WTC11 (cell line): ENCODE data around the gene SLC11A1. TPM values are rescaled to one million over a fixed set of nuclear protein-coding genes. Genes with fewer than 3 reads are reported as not detected.

ENCODE experiments used
- ATAC-seq: fragments of 200-7000 bp; cut with Tn5 transposase; 2 replicates; pipeline ENCODE4 v1.10.0; 2021; ENCODE audit warnings: mild to moderate bottlenecking, moderate library complexity
- CTCF ChIA-PET: fragments of 300-600 bp; sonication (Branson Sonifier 250); formaldehyde crosslinking; loops from one replicate; lab custom pipeline; 2021; ENCODE audit warnings: antibody characterized with exemption; lab: Charles Lee
- POLR2A ChIA-PET: fragments of 350-600 bp; sonication (Branson Sonifier 250); formaldehyde crosslinking; loops from one replicate; lab custom pipeline; 2021; ENCODE audit warnings: antibody characterized with exemption; lab: Charles Lee
- DNase-seq: peaks from one replicate; pipeline ENCODE4 v3.0.0; 2021; ENCODE audit warnings: low spot score
- H3K27ac Mint-ChIP-seq: 2 replicates; pipeline ENCODE4 v1.8.0; 2021; ENCODE audit warnings: mixed read lengths
- H3K27me3 Mint-ChIP-seq: 2 replicates; pipeline ENCODE4 v1.8.0; 2021; ENCODE audit warnings: low read depth, mild to moderate bottlenecking, moderate library complexity, mixed read lengths
- H3K36me3 Mint-ChIP-seq: 2 replicates; pipeline ENCODE4 v1.8.0; 2021; ENCODE audit warnings: mixed read lengths
- H3K4me1 Mint-ChIP-seq: 2 replicates; pipeline ENCODE4 v1.8.0; 2022; ENCODE audit warnings: mixed read lengths
- H3K4me3 Mint-ChIP-seq: 2 replicates; pipeline ENCODE4 v1.8.0; 2021; ENCODE audit warnings: mild to moderate bottlenecking, moderate library complexity, mixed read lengths
- H3K9me3 Mint-ChIP-seq: 2 replicates; pipeline ENCODE4 v1.8.0; 2021; ENCODE audit warnings: mixed read lengths
- CDX4 ChIP-seq: fragments of 250-450 bp; sonication (Bioruptor Pico); IDR thresholded peaks from 2 replicates; pipeline ENCODE4 v1.9.0; 2021; ENCODE audit warnings: moderate library complexity, mild to moderate bottlenecking, inconsistent platforms, borderline replicate concordance
- CREM ChIP-seq: sonication (generic); formaldehyde crosslinking; IDR thresholded peaks from 2 replicates; pipeline ENCODE4 v1.8.1; 2022; ENCODE audit warnings: mild to moderate bottlenecking, missing genetic modification reagents, moderate library complexity
- E2F5 ChIP-seq: sonication (generic); formaldehyde crosslinking; IDR thresholded peaks from 2 replicates; pipeline ENCODE4 v1.8.1; 2022; ENCODE audit warnings: mild to moderate bottlenecking, moderate library complexity, missing genetic modification reagents
- ESRRA ChIP-seq: sonication (generic); formaldehyde crosslinking; IDR thresholded peaks from 2 replicates; pipeline ENCODE4 v1.8.1; 2022; ENCODE audit warnings: mild to moderate bottlenecking, missing genetic modification reagents, borderline replicate concordance
- HMGXB4 ChIP-seq: sonication (generic); formaldehyde crosslinking; IDR thresholded peaks from 2 replicates; pipeline ENCODE4 v1.8.1; 2023; ENCODE audit warnings: mild to moderate bottlenecking, moderate library complexity, missing genetic modification reagents
- NFE2L1 ChIP-seq: sonication (generic); formaldehyde crosslinking; IDR thresholded peaks from 2 replicates; pipeline ENCODE4 v1.8.1; 2023; ENCODE audit warnings: missing genetic modification reagents
- NR1H2 ChIP-seq: sonication (generic); formaldehyde crosslinking; IDR thresholded peaks from 2 replicates; pipeline ENCODE4 v1.9.0; 2021; ENCODE audit warnings: mild to moderate bottlenecking, moderate library complexity, missing genetic modification reagents
- OVOL2 ChIP-seq: fragments of 250-450 bp; sonication (Bioruptor Pico); IDR thresholded peaks from 2 replicates; pipeline ENCODE4 v1.9.0; 2021; ENCODE audit warnings: mild to moderate bottlenecking, borderline replicate concordance
- PRRX2 ChIP-seq: fragments of 250-450 bp; sonication (Bioruptor Pico); IDR thresholded peaks from 2 replicates; pipeline ENCODE4 v1.8.0; 2021; ENCODE audit warnings: mild to moderate bottlenecking
- SMAD3 ChIP-seq: sonication (generic); formaldehyde crosslinking; IDR thresholded peaks from 2 replicates; pipeline ENCODE4 v1.8.0; 2022; ENCODE audit warnings: missing genetic modification reagents, mild to moderate bottlenecking, borderline replicate concordance
- SP1 ChIP-seq: sonication (generic); formaldehyde crosslinking; conservative IDR thresholded peaks from 2 replicates; pipeline ENCODE4 v1.8.1; 2022; ENCODE audit warnings: missing genetic modification reagents
- TCF7 ChIP-seq: sonication (generic); formaldehyde crosslinking; IDR thresholded peaks from 2 replicates; pipeline ENCODE4 v1.8.0; 2022; ENCODE audit warnings: mild to moderate bottlenecking, low read depth, missing genetic modification reagents, moderate library complexity
- total RNA-seq: library from RNA; stranded (reverse); gene quantifications from 3 replicates; pipeline ENCODE4 v1.2.3, GENCODE V29; 2021
- TF ChIP-seq, protein P1 (sequence below): sonication (generic); formaldehyde crosslinking; IDR thresholded peaks from 2 replicates; pipeline ENCODE4 v1.8.1; 2023; ENCODE audit warnings: mild to moderate bottlenecking, missing genetic modification reagents, borderline replicate concordance
- TF ChIP-seq, protein P2 (sequence below): fragments of 250-450 bp; sonication (Bioruptor Pico); IDR thresholded peaks from 2 replicates; pipeline ENCODE4 v2.1.2; 2022; ENCODE audit warnings: mild to moderate bottlenecking, moderate library complexity
- TF ChIP-seq, protein P3 (sequence below): fragments of 250-450 bp; sonication (Bioruptor Pico); conservative IDR thresholded peaks from 2 replicates; pipeline ENCODE4 v1.9.0; 2021; ENCODE audit warnings: mild to moderate bottlenecking

SLC11A1 gene
- total RNA-seq, 1 experiment from 2014 or later: 0.31 TPM

- DNase-seq (no peak), ATAC-seq (no peak)
- CTCF ChIA-PET: no interaction called here
- Mint-ChIP-seq H3K4me3 (no peak overlapping the region), H3K36me3 (no peaks in the 10 kb centered on the region), H3K27ac (no peak overlapping the region), H3K4me1 (no peaks in the 10 kb centered on the region), H3K9me3 (no peaks in the 10 kb centered on the region), H3K27me3 (no peaks in the 10 kb centered on the region; the same call in 1 of the 2 replicates)
- TF ChIP-seq NR1H2 (CRISPR knock-in tag) (no peak), PRRX2 (CRISPR knock-in tag) (no peak), CREM (CRISPR knock-in tag) (no peak), TCF7 (CRISPR knock-in tag) (no peak), E2F5 (CRISPR knock-in tag) (no peak), OVOL2 (CRISPR knock-in tag) (no peak), HMGXB4 (CRISPR knock-in tag) (no peak), SMAD3 (no peak), SP1 (CRISPR knock-in tag) (no peak), NFE2L1 (CRISPR knock-in tag) (no peak), CDX4 (CRISPR knock-in tag) (no peak), ESRRA (no peak)
- TF ChIP-seq, protein P1, sequence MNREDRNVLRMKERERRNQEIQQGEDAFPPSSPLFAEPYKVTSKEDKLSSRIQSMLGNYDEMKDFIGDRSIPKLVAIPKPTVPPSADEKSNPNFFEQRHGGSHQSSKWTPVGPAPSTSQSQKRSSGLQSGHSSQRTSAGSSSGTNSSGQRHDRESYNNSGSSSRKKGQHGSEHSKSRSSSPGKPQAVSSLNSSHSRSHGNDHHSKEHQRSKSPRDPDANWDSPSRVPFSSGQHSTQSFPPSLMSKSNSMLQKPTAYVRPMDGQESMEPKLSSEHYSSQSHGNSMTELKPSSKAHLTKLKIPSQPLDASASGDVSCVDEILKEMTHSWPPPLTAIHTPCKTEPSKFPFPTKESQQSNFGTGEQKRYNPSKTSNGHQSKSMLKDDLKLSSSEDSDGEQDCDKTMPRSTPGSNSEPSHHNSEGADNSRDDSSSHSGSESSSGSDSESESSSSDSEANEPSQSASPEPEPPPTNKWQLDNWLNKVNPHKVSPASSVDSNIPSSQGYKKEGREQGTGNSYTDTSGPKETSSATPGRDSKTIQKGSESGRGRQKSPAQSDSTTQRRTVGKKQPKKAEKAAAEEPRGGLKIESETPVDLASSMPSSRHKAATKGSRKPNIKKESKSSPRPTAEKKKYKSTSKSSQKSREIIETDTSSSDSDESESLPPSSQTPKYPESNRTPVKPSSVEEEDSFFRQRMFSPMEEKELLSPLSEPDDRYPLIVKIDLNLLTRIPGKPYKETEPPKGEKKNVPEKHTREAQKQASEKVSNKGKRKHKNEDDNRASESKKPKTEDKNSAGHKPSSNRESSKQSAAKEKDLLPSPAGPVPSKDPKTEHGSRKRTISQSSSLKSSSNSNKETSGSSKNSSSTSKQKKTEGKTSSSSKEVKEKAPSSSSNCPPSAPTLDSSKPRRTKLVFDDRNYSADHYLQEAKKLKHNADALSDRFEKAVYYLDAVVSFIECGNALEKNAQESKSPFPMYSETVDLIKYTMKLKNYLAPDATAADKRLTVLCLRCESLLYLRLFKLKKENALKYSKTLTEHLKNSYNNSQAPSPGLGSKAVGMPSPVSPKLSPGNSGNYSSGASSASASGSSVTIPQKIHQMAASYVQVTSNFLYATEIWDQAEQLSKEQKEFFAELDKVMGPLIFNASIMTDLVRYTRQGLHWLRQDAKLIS (CRISPR knock-in tag): no peak
- TF ChIP-seq, protein P2, sequence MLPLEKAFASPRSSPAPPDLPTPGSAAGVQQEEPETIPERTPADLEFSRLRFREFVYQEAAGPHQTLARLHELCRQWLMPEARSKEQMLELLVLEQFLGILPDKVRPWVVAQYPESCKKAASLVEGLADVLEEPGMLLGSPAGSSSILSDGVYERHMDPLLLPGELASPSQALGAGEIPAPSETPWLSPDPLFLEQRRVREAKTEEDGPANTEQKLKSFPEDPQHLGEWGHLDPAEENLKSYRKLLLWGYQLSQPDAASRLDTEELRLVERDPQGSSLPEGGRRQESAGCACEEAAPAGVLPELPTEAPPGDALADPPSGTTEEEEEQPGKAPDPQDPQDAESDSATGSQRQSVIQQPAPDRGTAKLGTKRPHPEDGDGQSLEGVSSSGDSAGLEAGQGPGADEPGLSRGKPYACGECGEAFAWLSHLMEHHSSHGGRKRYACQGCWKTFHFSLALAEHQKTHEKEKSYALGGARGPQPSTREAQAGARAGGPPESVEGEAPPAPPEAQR (CRISPR knock-in tag): no peak
- TF ChIP-seq, protein P3, sequence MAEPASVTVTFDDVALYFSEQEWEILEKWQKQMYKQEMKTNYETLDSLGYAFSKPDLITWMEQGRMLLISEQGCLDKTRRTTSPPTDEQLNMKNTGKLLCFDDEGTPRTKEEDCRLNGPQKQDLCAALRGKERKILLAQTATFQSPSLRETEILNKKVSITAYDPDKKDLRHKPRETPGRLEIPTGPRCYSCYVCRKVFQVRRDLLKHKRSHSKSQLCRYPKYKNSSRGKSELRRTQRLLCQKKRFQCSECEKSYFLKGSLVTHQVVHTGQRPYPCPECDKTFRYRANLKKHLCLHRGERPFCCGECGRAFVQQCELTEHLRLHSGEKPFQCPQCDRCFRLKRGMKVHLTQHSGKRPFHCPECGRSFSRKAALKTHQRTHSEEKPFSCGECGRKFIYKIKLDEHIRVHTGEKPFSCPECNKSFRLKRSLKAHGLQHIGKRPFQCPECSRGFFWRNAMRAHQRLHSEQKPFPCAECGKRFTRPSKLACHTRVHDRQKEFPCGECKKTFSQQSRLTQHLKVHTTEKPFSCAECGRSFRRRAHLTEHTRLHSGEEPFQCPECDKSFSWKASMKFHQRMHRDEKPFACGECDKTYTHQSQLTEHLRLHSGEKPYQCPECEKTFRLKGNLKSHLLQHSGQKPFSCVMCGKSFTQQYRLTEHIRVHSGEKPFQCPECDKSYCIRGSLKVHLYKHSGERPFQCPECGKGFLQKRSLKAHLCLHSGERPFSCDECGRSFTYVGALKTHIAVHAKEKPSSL: no peak
- POLR2A ChIA-PET: interaction anchor here (0.7 kb wide), 1 partner anchor 24 kb away, joined by 3 read pairs; no protein-coding TSS in a partner anchor
These were observed 48.6 kb downstream of the SLC11A1 start for GRCh38 chr2:218430721-218431120.
